ENCODE results near the gene DNAJC30. TPM values are rescaled to one million over a fixed set of nuclear protein-coding genes. Genes with fewer than 3 reads are reported as not detected.
"Not testable (repeated sequence)": the region's sequence is repeated elsewhere in the genome, so short reads cannot be mapped to it uniquely, and the experiment has no call there.

Gene DNAJC30
- total RNA-seq, 6 experiments from 2014 or later, result 5.4 to 8.8 (median 7.0) TPM

DNA sequence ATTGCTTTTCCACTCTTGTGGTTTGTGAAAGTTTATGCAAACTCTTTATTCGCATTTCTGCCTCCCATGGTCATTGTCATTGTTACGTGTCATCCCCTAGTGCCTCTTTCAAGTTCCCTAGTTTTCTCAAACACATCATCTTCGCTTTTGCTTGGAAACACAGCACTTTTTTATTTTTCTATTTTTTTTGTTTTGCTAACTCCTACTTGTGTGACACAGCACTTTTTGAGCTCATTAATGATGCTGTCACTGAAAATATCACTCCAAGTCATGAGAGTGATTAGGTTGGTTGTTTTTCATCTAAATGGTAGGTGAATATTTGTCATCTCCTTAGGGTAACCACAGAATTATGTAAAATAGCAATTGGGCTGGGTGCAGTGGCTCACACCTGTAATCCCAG is 44.7 kb upstream of the DNAJC30 start:
- intact Hi-C loops (cut with DNase I), result loop anchor here (5.0 to 10.0 kb wide), 3 partner anchors 53 to 121 kb away; partner anchors contain the start of gene MLXIPL (in 1 of the 2)
- 73% methylated on average over 3 of the region's 3 CpGs for WGBS (ENCODE audit: insufficient coverage, low coverage, low lambda C conversion rate, missing lambda C conversion rate)
- no peak for ATAC-seq

DNA sequence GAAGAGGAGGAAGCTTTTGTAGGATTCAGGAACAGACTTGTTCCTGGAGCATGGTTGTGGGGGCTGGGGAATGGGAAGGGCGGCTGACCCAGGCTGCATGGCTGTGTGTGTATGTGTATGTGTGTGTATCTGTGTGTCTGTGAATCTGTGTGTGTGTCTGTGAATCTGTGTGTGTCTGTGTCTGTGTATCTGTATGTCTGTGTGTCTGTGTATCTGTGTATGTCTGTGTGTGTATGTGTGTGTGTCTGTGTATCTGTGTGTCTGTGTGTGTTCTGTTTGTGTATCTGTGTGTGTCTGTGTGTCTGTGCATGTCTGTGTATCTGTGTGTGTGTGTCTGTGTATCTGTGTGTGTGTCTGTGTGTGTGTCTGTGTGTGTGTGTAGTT is 42.8 kb upstream of the DNAJC30 start:
- WGBS (ENCODE audit: insufficient coverage, low coverage, low lambda C conversion rate, missing lambda C conversion rate), result 45% methylated on average over 1 of the region's 1 CpG
- H3K36me3 ChIP-seq, result no peaks in the 10 kb centered on the region
- H3K27ac ChIP-seq, result no peak overlapping the region
- H3K9me3 ChIP-seq, result no peaks in the 10 kb centered on the region
- no peaks in the 10 kb centered on the region for H3K27me3 ChIP-seq
- no peak for DNase-seq
- no peak for TF ChIP-seq POLR2A (IDR thresholded peaks at IDR 0.05)
- TF ChIP-seq, protein P1, sequence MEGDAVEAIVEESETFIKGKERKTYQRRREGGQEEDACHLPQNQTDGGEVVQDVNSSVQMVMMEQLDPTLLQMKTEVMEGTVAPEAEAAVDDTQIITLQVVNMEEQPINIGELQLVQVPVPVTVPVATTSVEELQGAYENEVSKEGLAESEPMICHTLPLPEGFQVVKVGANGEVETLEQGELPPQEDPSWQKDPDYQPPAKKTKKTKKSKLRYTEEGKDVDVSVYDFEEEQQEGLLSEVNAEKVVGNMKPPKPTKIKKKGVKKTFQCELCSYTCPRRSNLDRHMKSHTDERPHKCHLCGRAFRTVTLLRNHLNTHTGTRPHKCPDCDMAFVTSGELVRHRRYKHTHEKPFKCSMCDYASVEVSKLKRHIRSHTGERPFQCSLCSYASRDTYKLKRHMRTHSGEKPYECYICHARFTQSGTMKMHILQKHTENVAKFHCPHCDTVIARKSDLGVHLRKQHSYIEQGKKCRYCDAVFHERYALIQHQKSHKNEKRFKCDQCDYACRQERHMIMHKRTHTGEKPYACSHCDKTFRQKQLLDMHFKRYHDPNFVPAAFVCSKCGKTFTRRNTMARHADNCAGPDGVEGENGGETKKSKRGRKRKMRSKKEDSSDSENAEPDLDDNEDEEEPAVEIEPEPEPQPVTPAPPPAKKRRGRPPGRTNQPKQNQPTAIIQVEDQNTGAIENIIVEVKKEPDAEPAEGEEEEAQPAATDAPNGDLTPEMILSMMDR (IDR thresholded peaks at IDR 0.05), result no peak
- H3K4me1 ChIP-seq, result peaks cover 0 to 8% (median 4%) of the 10 kb centered on the region in 4 donors
- no peak overlapping the region for H3K4me3 ChIP-seq
- ATAC-seq, result no peak
- intact Hi-C loops (cut with DNase I), result loop anchor here (5.0 to 10.0 kb wide), 3 partner anchors 51 to 119 kb away; partner anchors contain the start of gene MLXIPL (in 1 of the 2)

More for the DNA sequence above, 44.7 kb upstream of the DNAJC30 start:
- no peaks in the 10 kb centered on the region for H3K36me3 ChIP-seq
- TF ChIP-seq POLR2A (IDR thresholded peaks at IDR 0.05), result no peak
- TF ChIP-seq, protein P1 (IDR thresholded peaks at IDR 0.05), result no peak
- no peak for DNase-seq
- H3K4me3 ChIP-seq, result no peak overlapping the region
- no peaks in the 10 kb centered on the region for H3K9me3 ChIP-seq
- no peaks in the 10 kb centered on the region for H3K4me1 ChIP-seq
- no peaks in the 10 kb centered on the region for H3K27me3 ChIP-seq
- no peak overlapping the region for H3K27ac ChIP-seq

DNA sequence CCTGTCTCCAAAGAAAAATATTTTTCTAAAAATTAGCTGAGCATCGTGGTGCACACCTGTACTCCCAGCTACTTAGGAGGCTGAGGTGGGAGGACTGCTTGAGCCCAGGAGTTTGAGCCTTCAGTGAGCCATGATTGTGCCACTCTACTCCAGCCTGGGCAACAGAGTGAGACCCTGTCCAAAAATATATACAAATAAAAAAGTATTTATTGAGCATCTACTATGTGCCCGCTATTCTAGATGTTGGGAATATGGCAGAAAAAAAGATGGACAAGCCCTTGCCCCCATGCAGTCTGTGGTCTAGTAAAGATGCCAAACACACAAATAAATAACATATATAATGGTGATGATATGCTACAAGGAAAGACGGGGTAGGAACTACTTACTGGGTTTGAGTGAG is 40.6 kb upstream of the DNAJC30 start:
- Histone ChIP-seq H3K4me1 (peaks cover 0 to 10% (median 4%) of the 10 kb centered on the region in 4 donors), H3K27ac (no peak overlapping the region), H3K27me3 (no peaks in the 10 kb centered on the region), H3K36me3 (no peaks in the 10 kb centered on the region), H3K4me3 (no peak overlapping the region), H3K9me3 (no peaks in the 10 kb centered on the region)
- intact Hi-C loops (cut with DNase I), result loop anchor here in 1 of 2 donors (10.0 kb wide), 2 partner anchors 49 to 99 kb away; partner anchors contain the start of gene MLXIPL
- ATAC-seq, result no peak
- TF ChIP-seq POLR2A (IDR thresholded peaks at IDR 0.05), result no peak
- TF ChIP-seq, protein P1 (IDR thresholded peaks at IDR 0.05), result no peak
- WGBS (ENCODE audit: insufficient coverage, low coverage, low lambda C conversion rate, missing lambda C conversion rate), result 100% methylated on average over 3 of the region's 3 CpGs
- no peak for DNase-seq

DNA sequence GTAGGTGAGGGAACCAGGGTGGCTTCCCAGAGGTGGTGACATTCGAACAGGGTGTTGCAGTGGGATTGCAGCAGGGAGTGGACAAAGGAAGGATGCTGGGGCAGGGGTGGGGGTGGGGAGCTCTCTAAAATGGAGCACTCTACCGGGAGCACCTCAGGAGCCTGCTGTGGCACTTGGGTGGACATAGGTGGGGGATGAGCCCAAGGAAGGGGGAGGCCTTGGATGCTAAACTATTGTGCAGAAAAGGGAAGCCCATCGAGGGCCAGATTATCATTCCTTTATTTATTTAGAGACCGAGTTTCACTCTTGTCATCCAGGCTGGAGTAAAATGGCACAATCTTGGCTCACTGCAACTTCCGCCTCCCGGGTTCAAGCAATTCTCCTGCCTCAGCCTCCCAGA is 39.5 kb upstream of the DNAJC30 start:
- Histone ChIP-seq H3K36me3 (no peaks in the 10 kb centered on the region), H3K9me3 (no peaks in the 10 kb centered on the region), H3K27me3 (no peaks in the 10 kb centered on the region), H3K4me1 (peaks cover 0 to 10% (median 4%) of the 10 kb centered on the region in 4 donors), H3K27ac (no peak overlapping the region), H3K4me3 (no peak overlapping the region)
- DNase-seq (no peak), ATAC-seq (no peak)
- intact Hi-C loops (cut with DNase I), result loop anchor here in 1 of 2 donors (10.0 kb wide), 2 partner anchors 48 to 98 kb away; partner anchors contain the start of gene MLXIPL
- WGBS (ENCODE audit: insufficient coverage, low coverage, low lambda C conversion rate, missing lambda C conversion rate), result 53% methylated on average over 6 of the region's 6 CpGs
- no peak for TF ChIP-seq POLR2A (IDR thresholded peaks at IDR 0.05)
- TF ChIP-seq, protein P1 (IDR thresholded peaks at IDR 0.05), result no peak

DNA sequence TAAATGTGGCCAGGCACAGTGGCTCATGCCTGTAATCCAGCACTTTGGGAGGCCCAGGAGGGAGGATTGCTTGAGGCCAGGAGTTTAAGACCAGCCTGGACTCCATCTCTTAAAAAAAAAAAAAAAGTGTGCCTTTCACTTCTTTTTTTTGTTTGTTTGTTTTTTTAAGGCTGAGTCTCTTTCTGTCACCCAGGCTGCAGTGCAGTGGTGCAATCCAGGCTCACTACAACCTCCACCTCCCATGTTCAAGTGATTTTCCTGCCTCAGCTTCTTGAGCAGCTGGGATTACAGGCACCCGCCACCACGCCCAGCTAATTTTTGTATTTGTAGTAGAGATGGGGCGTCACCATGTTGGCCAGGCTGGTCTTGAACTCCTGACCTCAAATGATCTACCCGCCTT is 38.9 kb upstream of the DNAJC30 start:
- intact Hi-C loops (cut with DNase I), result loop anchor here in 1 of 2 donors (10.0 kb wide), 2 partner anchors 47 to 97 kb away; partner anchors contain the start of gene MLXIPL
- not testable (repeated sequence) for H3K27me3 ChIP-seq, H3K4me3 ChIP-seq, ATAC-seq, H3K36me3 ChIP-seq, H3K27ac ChIP-seq, H3K9me3 ChIP-seq, DNase-seq
- 45% methylated on average over 4 of the region's 4 CpGs for WGBS (ENCODE audit: insufficient coverage, low coverage, low lambda C conversion rate, missing lambda C conversion rate)
- peaks cover 0 to 10% (median 4%) of the 10 kb centered on the region in 4 donors for H3K4me1 ChIP-seq
